SU-DHL-6 (cell line): ENCODE measurements around the gene IFNGR1.

Source experiments
- H2AFZ ChIP-seq: fragments of 200-600 bp; sonication (generic); 2 replicates; pipeline ENCODE4 v1.6.1; 2014; ENCODE audit warnings: low read depth, mild to moderate bottlenecking, moderate library complexity, mixed read lengths, antibody characterized with exemption, low read length; ENCODE audit not compliant: severe bottlenecking
- H3F3A ChIP-seq: fragments of 200-600 bp; shearing (Covaris generic); 2 replicates; pipeline ENCODE4 v1.6.0; 2016; ENCODE audit warnings: antibody characterized with exemption, mild to moderate bottlenecking; ENCODE audit not compliant: insufficient read depth
- H3K27ac ChIP-seq: fragments of 200-600 bp; sonication (generic); 2 replicates; pipeline ENCODE4 v1.5.1; 2016; ENCODE audit warnings: low read depth, mild to moderate bottlenecking, low read length, moderate library complexity, mixed read lengths
- H3K27me3 ChIP-seq: fragments of 200-600 bp; sonication (generic), shearing (Covaris generic); 2 replicates; pipeline ENCODE4 v1.6.0; 2014; ENCODE audit warnings: mild to moderate bottlenecking, low read length
- H3K36me3 ChIP-seq: fragments of 200-600 bp; sonication (generic); 2 replicates; pipeline ENCODE4 v1.6.1; 2014; ENCODE audit warnings: mild to moderate bottlenecking, low read length, mixed read lengths
- H3K4me2 ChIP-seq: fragments of 300-600, 200-600 bp; shearing (Covaris generic), sonication (generic); 2 replicates; pipeline ENCODE4 v1.6.0; 2014; ENCODE audit warnings: low read length, low read depth, mild to moderate bottlenecking; ENCODE audit not compliant: poor library complexity, severe bottlenecking
- H3K4me3 ChIP-seq: fragments of 200-600 bp; sonication (generic); 2 replicates; pipeline ENCODE4 v1.5.1; 2014; ENCODE audit warnings: antibody characterized with exemption, low read length, mild to moderate bottlenecking, mixed read lengths; ENCODE audit not compliant: insufficient read depth, poor library complexity, severe bottlenecking
- H3K79me2 ChIP-seq: fragments of 200-600 bp; sonication (generic); 2 replicates; pipeline ENCODE4 v1.6.1; 2014; ENCODE audit warnings: mild to moderate bottlenecking, low read length, moderate library complexity; ENCODE audit not compliant: insufficient read depth
- H3K9ac ChIP-seq: fragments of 200-600 bp; sonication (generic); 2 replicates; pipeline ENCODE4 v1.7.0; 2014; ENCODE audit warnings: mild to moderate bottlenecking, low read length
- H3K9me2 ChIP-seq: fragments of 200-600 bp; sonication (generic); replicated peaks from 2 replicates; pipeline ENCODE4 v1.6.1; 2014; ENCODE audit warnings: low read length; ENCODE audit not compliant: insufficient read depth
- H3K9me3 ChIP-seq: fragments of 200-600 bp; sonication (generic); 2 replicates; pipeline ENCODE4 v1.6.1; 2014; ENCODE audit warnings: low read length, mixed read lengths; ENCODE audit not compliant: insufficient read depth
- H4K20me1 ChIP-seq: fragments of 200-600 bp; sonication (generic); 2 replicates; pipeline ENCODE4 v1.6.1; 2014; ENCODE audit warnings: low read depth, mild to moderate bottlenecking, antibody characterized with exemption, low read length, moderate library complexity, mixed read lengths
- EZH2phosphoT487 ChIP-seq: fragments of 200-600 bp; sonication (generic), shearing (Covaris generic); conservative IDR thresholded peaks from 2 replicates; pipeline ENCODE4 v1.6.1; 2018; ENCODE audit warnings: mild to moderate bottlenecking, antibody characterized with exemption, low read length, moderate library complexity, mixed read lengths
- TF ChIP-seq, protein P1 (sequence below): fragments of 200-600 bp; sonication (generic); IDR thresholded peaks from one replicate; pipeline ENCODE4 v1.5.1; 2017; ENCODE audit warnings: antibody characterized with exemption, mild to moderate bottlenecking, low read length, moderate library complexity; ENCODE audit not compliant: insufficient read depth, poor library complexity, severe bottlenecking

IFNGR1 gene

DNA sequence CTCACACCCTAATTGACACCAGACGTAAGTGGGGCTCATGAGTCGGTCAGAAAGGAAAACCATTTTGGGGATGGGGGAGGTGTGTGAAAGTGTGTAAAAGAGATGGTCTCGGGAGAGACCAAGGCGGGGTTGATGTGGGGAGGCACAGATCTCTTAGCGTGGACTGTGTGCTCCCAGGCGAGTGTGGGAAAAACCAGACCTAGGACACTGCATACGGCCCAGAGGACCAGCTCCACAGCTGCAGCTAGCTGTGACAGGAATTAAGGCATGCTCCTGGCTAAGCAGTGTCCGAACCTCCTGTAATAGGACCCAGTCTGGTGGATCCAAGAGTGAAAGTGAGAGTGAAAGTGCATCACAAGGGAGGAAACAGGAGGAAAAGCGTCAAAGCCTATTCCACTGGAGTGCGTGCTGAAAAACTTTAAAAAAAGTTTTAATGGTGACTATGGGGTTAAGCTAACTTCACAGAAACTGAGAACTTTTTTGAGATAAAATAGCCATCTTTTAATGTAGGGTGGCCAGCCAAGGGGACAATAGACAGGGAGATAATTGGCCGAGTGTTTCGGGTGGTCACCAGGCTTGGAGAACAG, 55.4 kb downstream of the IFNGR1 start:
- Histone ChIP-seq H3K9me3 (peaks cover 15% of the 10 kb centered on the region; the same call in 1 of the 2 replicates), H4K20me1 (no peaks in the 10 kb centered on the region), H2AFZ (no peak overlapping the region), H3K4me3 (no peak overlapping the region), H3K79me2 (no peaks in the 10 kb centered on the region), H3K4me2 (no peak overlapping the region), H3K36me3 (no peaks in the 10 kb centered on the region), H3K27me3 (no peaks in the 10 kb centered on the region), H3K9ac (no peak overlapping the region), H3K9me2 (no peaks in the 10 kb centered on the region), H3F3A (no peaks in the 10 kb centered on the region), H3K27ac (no peak overlapping the region)
- no peak for TF ChIP-seq EZH2phosphoT487
- TF ChIP-seq, protein P1, sequence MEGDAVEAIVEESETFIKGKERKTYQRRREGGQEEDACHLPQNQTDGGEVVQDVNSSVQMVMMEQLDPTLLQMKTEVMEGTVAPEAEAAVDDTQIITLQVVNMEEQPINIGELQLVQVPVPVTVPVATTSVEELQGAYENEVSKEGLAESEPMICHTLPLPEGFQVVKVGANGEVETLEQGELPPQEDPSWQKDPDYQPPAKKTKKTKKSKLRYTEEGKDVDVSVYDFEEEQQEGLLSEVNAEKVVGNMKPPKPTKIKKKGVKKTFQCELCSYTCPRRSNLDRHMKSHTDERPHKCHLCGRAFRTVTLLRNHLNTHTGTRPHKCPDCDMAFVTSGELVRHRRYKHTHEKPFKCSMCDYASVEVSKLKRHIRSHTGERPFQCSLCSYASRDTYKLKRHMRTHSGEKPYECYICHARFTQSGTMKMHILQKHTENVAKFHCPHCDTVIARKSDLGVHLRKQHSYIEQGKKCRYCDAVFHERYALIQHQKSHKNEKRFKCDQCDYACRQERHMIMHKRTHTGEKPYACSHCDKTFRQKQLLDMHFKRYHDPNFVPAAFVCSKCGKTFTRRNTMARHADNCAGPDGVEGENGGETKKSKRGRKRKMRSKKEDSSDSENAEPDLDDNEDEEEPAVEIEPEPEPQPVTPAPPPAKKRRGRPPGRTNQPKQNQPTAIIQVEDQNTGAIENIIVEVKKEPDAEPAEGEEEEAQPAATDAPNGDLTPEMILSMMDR = no peak

DNA sequence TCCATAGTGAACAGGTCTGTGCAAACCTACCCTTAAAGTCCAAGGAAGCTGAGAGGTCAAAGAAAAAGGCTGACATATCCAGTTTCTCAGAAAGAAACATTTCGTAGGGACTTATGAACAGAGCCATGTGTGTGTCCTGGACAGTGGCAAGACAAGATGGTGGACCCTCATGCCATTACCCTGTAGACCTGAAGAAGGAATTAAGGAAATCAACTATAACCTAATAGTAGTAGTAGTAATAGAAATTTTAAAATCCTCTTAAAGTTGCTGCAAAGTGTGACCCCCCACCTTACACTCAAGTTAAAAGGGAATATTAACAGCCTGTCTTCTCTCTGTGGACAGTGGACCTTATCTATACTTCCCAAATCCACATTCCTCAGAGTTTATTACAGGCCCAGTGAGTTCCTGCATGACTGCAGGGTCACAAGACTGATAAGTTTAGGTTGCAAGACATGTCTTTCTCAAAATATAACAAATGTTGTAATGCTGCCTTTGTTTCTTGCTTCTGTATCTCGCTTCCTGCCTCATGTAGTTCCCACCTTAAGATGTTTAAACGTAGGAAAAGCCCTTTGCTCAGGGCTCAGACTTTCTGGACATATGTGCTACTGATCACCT, 56.4 kb downstream of the IFNGR1 start:
- no peak overlapping the region for H3K27ac ChIP-seq
- H2AFZ ChIP-seq = no peak overlapping the region
- peaks cover 15% of the 10 kb centered on the region; the same call in 1 of the 2 replicates for H3K9me3 ChIP-seq
- no peaks in the 10 kb centered on the region for H3K79me2 ChIP-seq
- H3K4me2 ChIP-seq = no peak overlapping the region
- no peak overlapping the region for H3K9ac ChIP-seq
- no peak for TF ChIP-seq EZH2phosphoT487
- TF ChIP-seq, protein P1 = no peak
- H3K4me3 ChIP-seq = no peak overlapping the region
- H3K9me2 ChIP-seq = no peaks in the 10 kb centered on the region
- no peaks in the 10 kb centered on the region for H4K20me1 ChIP-seq
- H3K27me3 ChIP-seq = no peaks in the 10 kb centered on the region
- H3K36me3 ChIP-seq = no peaks in the 10 kb centered on the region
- H3F3A ChIP-seq = no peaks in the 10 kb centered on the region

DNA sequence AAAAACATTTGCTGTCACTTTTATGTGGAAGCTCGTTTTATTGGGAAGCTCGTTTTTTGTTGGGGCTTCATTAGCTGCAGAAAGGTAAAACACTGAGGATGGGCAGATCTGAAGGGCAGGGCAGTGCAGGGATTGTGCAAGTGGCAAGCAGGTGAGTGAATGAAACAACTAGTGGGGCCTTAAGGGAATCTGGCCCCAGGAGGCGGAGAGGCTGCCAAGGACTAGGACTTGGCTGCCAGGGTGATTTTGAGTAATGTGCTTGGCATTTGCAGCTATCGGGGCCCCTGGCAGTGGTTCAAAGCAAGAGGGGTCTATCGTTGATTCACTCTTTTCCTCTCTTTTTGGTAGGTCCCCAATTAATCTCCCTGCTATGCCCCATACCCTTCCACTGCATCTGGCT, 57.2 kb downstream of the IFNGR1 start:
- Histone ChIP-seq H3K79me2 (no peaks in the 10 kb centered on the region), H3K4me2 (no peak overlapping the region), H3F3A (no peaks in the 10 kb centered on the region), H4K20me1 (no peaks in the 10 kb centered on the region), H3K36me3 (no peaks in the 10 kb centered on the region), H3K27ac (no peak overlapping the region), H3K27me3 (no peaks in the 10 kb centered on the region), H2AFZ (no peak overlapping the region), H3K9me2 (no peaks in the 10 kb centered on the region), H3K9ac (no peak overlapping the region), H3K9me3 (peaks cover 15% of the 10 kb centered on the region; the same call in 1 of the 2 replicates), H3K4me3 (no peak overlapping the region)
- TF ChIP-seq, protein P1 = no peak
- TF ChIP-seq EZH2phosphoT487 = no peak
